ENCODE data around the gene ATP8B2.
"Not testable (repeated sequence)": the region's sequence is repeated elsewhere in the genome, so short reads cannot be mapped to it uniquely, and the experiment has no call there.

Gene ATP8B2

DNA sequence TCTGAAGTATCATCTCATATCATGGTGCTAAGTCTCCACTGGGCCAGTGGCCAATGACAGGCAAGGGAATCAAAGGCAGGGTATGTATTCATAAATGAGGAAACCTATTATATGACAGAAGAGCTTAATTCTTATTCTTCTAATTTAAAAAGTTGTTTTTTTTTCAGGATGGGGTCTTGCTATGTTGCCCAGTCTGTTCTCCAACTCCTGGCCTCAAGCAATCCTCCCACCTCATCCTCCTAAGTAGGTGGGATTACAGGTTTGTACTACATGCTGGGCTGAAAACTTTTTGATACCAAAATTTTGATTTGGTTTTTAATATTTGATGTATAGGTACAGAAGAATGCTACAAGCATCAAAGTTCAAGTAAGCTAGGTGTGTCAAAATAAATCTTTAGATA lies 35.0 kb downstream of the ATP8B2 start:
- Mint-ChIP-seq H3K9me3 (peaks cover 2% of the 10 kb centered on the region), H3K4me3 (no peak overlapping the region), H3K27ac (no peak overlapping the region), H3K27me3 (peaks cover 26% of the 10 kb centered on the region), H3K36me3 (peaks cover 1% of the 10 kb centered on the region), H3K4me1 (peaks cover 3% of the 10 kb centered on the region)
- DNase-seq: no peak
- CTCF ChIA-PET: interaction anchor here (1.3 kb wide), 1 partner anchor 83 kb away, joined by 4 read pairs; no protein-coding TSS in a partner anchor

GRCh38 chr1:154360881-154361280 lies 35.6 kb downstream of the ATP8B2 start:
- DNase-seq, H3K27ac Mint-ChIP-seq, H3K9me3 Mint-ChIP-seq, H3K36me3 Mint-ChIP-seq, H3K4me3 Mint-ChIP-seq, H3K4me1 Mint-ChIP-seq: not testable (repeated sequence)
- H3K27me3 Mint-ChIP-seq: peaks cover 23% of the 10 kb centered on the region
- CTCF ChIA-PET: interaction anchor here (1.0 to 1.3 kb wide), 3 partner anchors 8 to 84 kb away, joined by 3 to 4 read pairs (median 3); no protein-coding TSS in a partner anchor

DNA sequence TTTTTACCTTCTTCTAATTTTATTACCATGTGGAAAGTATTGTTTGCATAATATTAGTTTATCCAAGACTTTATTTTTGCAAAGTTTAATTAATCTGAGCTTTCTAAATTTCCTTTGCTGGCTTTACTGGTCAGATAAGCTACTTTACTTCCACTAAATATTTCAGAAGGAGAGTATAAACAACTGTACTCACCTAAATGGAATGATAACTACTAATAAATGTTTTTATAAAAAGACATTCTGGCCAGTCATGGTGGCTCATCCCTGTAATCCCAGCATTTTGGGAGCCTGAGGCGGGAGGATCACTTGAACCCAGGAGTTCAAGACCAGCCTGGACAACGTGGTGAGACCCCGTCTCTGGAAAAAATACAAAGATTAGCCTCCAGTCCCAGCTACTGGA lies 36.0 kb downstream of the ATP8B2 start:
- Mint-ChIP-seq H3K4me3 (no peak overlapping the region), H3K9me3 (peaks cover 2% of the 10 kb centered on the region), H3K27me3 (peaks cover 24% of the 10 kb centered on the region), H3K27ac (no peak overlapping the region), H3K4me1 (peaks cover 3% of the 10 kb centered on the region), H3K36me3 (peaks cover 1% of the 10 kb centered on the region)
- CTCF ChIA-PET: interaction anchor here (0.7 to 1.3 kb wide), 4 partner anchors 9 to 191 kb away, joined by 3 to 4 read pairs (median 3); no protein-coding TSS in a partner anchor
- no peak for DNase-seq

DNA sequence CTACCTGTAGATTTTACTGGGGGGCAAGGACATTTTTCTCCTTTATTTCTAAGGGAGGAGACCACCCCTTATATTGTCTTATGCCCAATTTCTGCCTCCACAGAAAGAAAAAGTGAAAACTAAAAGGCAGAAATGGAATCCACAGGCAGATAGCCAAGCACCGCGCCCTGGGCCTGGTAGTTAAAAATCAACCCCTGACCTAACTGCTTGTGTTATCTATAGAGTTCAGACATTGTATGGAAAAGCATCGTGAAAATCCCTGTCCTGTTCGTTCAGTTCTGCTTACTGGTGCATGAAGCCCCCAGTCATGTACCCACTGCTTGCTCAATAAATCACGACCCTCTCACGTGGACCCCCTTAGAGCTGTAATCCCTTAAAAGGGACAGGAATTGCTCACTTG lies 46.1 kb downstream of the ATP8B2 start:
- DNase-seq: no peak
- Mint-ChIP-seq H3K27me3 (peaks cover 10% of the 10 kb centered on the region), H3K36me3 (no peaks in the 10 kb centered on the region), H3K4me3 (no peak overlapping the region), H3K9me3 (no peaks in the 10 kb centered on the region), H3K4me1 (peaks cover 9% of the 10 kb centered on the region), H3K27ac (no peak overlapping the region)
- CTCF ChIA-PET: no interaction called here

- H3K27ac Mint-ChIP-seq, H3K9me3 Mint-ChIP-seq, CTCF ChIA-PET, H3K27me3 Mint-ChIP-seq, H3K36me3 Mint-ChIP-seq, H3K4me1 Mint-ChIP-seq, H3K4me3 Mint-ChIP-seq: not testable (repeated sequence)
- peak; percentile 30 for DNase-seq
Observed at GRCh38 chr1:154373777-154374357, 48.5 kb downstream of the ATP8B2 start.

- DNase-seq: no peak
- Mint-ChIP-seq H3K4me1 (peaks cover 5% of the 10 kb centered on the region), H3K27me3 (peaks cover 9% of the 10 kb centered on the region), H3K36me3 (peaks cover 2% of the 10 kb centered on the region), H3K27ac (no peak overlapping the region), H3K4me3 (no peak overlapping the region), H3K9me3 (no peaks in the 10 kb centered on the region)
- CTCF ChIA-PET: no interaction called here
Observed at GRCh38 chr1:154379301-154379700, 54.0 kb downstream of the ATP8B2 start.

GRCh38 chr1:154384650-154385489 lies 59.5 kb downstream of the ATP8B2 start:
- Mint-ChIP-seq H3K4me3 (peak overlapping the region; percentile 1), H3K4me1 (peaks cover 35% of the 10 kb centered on the region), H3K27me3 (peaks cover 4% of the 10 kb centered on the region), H3K9me3 (peaks cover 10% of the 10 kb centered on the region), H3K27ac (peak overlapping the region; percentile 88), H3K36me3 (peaks cover 13% of the 10 kb centered on the region)
- DNase-seq: no peak
- CTCF ChIA-PET: interaction anchor here (0.8 to 1.2 kb wide), 2 partner anchors 13 to 91 kb away, joined by 3 read pairs; no protein-coding TSS in a partner anchor

DNA sequence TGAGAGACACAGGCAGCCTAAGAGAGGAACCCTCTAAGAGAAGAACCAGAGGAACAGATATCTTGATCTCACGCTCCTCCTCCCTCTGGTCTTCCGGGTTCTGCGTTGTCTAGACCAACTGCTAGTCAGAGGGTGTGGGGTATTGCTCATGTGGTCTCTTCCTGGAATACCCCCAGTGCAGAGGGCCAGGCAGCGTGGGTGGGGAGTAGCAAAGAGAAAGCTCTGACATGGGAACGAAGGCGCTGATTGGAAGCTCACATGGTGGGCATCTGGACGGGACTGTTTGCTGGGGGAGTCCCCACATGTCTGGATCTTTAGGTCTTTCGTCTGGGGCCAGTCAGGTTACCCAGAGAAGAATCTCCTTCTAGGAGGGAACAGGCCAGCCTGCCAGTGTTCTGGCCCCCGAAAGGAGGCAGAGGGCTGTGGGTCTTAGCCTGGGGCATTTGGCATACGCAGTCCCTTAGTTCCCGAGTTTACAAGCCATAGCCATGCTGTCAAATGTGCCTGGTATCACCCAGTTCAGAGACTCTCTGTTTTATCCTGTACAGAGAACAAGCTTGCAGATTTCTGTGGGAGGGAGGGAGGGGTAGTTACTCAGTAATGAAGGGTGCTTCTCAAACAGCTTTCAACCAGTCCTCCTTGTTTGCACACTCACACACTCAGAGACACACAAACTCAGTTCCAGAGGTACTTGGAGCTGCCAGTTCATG lies 61.5 kb downstream of the ATP8B2 start:
- CTCF ChIA-PET: interaction anchor here (1.7 kb wide), 1 partner anchor 13 kb away, joined by 4 read pairs; no protein-coding TSS in a partner anchor
- Mint-ChIP-seq H3K27ac (peak overlapping the region; percentile 88), H3K4me1 (peaks cover 35% of the 10 kb centered on the region), H3K27me3 (peaks cover 4% of the 10 kb centered on the region), H3K4me3 (peak overlapping the region; percentile 38), H3K9me3 (peaks cover 10% of the 10 kb centered on the region), H3K36me3 (peaks cover 13% of the 10 kb centered on the region)
- peak; percentile 60 for DNase-seq

DNA sequence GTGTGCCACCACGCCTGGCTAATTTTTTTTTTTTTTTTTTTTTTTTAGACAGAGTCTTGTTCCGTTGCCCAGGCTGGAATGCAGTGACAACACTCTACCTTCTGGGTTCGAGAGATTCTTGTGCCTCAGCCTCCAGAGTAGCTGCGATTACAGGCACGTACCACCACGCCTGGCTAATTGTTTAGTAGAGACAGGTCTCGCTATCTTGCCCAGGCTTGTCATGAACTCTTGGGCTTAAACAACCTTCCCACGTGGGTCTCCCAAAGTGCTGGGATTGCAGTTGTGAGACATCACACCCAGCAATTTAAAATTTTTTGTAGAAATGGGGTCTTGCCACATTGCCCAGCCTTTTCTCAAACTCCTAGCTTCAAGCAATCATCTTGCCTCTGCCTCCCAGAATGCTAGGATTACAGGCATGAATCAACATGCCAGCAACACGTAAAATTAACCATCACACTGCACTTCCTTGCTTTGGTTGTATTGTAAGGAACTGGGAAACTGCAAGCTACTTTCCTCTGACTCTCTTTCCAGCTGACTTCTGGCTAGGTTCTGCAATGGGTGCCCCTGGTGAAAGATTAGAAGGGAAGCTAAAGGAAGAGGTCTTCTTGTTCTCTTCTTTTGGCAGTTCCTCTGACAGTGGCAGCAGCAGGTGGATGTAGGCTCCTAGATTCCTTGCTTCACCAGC lies 65.9 kb downstream of the ATP8B2 start:
- Mint-ChIP-seq H3K4me3 (no peak overlapping the region), H3K4me1 (peaks cover 15% of the 10 kb centered on the region), H3K9me3 (no peaks in the 10 kb centered on the region), H3K36me3 (peaks cover 2% of the 10 kb centered on the region), H3K27me3 (peaks cover 9% of the 10 kb centered on the region), H3K27ac (no peak overlapping the region)
- CTCF ChIA-PET: interaction anchor here (1.6 kb wide), 1 partner anchor 155 kb away, joined by 3 read pairs; no protein-coding TSS in a partner anchor
- DNase-seq: no peak

DNA sequence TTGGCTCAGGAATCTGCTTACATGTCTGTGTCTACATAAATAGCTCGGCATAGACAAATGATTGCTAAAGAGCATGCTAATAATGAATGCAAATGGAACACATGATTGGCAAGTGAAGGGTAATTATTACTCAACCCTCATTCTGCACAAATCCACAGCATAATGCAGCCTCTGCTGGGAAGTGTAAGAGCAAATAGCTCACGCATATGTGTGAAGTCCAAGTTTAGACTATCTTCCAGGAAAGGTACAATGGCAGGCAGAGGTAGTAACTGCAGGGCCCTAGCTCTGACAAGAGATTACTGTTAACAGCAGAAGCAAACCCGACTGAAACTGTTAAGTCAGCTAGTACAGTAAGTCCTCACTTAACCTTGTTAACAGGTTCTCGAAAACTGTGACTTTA lies 72.8 kb downstream of the ATP8B2 start:
- H3K27ac Mint-ChIP-seq: no peak overlapping the region
- H3K4me3 Mint-ChIP-seq: no peak overlapping the region
- DNase-seq: no peak
- peaks cover 30% of the 10 kb centered on the region for H3K4me1 Mint-ChIP-seq
- H3K36me3 Mint-ChIP-seq: no peaks in the 10 kb centered on the region
- CTCF ChIA-PET: interaction anchor here (0.8 to 0.9 kb wide), 2 partner anchors 13 to 22 kb away, joined by 3 read pairs; no protein-coding TSS in a partner anchor
- peaks cover 5% of the 10 kb centered on the region for H3K27me3 Mint-ChIP-seq
- no peaks in the 10 kb centered on the region for H3K9me3 Mint-ChIP-seq

GRCh38 chr1:154398678-154399077 lies 73.4 kb downstream of the ATP8B2 start:
- no peaks in the 10 kb centered on the region for H3K9me3 Mint-ChIP-seq
- peaks cover 36% of the 10 kb centered on the region for H3K4me1 Mint-ChIP-seq
- no peak for DNase-seq
- H3K27me3 Mint-ChIP-seq: peaks cover under 1% of the 10 kb centered on the region
- H3K4me3 Mint-ChIP-seq: no peak overlapping the region
- CTCF ChIA-PET: interaction anchor here (0.8 to 0.9 kb wide), 2 partner anchors 13 to 21 kb away, joined by 3 read pairs; no protein-coding TSS in a partner anchor
- H3K27ac Mint-ChIP-seq: no peak overlapping the region
- no peaks in the 10 kb centered on the region for H3K36me3 Mint-ChIP-seq

GRCh38 chr1:154400381-154400801 lies 75.1 kb downstream of the ATP8B2 start:
- CTCF ChIA-PET: interaction anchor here (1.5 kb wide), 2 partner anchors 14 to 73 kb away, joined by 3 to 4 read pairs; no protein-coding TSS in a partner anchor
- peaks cover 8% of the 10 kb centered on the region for H3K27me3 Mint-ChIP-seq
- H3K9me3 Mint-ChIP-seq: no peaks in the 10 kb centered on the region
- no peak overlapping the region for H3K4me3 Mint-ChIP-seq
- no peak overlapping the region for H3K27ac Mint-ChIP-seq
- peaks cover 51% of the 10 kb centered on the region for H3K4me1 Mint-ChIP-seq
- DNase-seq: no peak
- H3K36me3 Mint-ChIP-seq: no peaks in the 10 kb centered on the region

Data from activated naive CD4-positive, alpha-beta T cell treated with anti-CD3 and anti-CD28 coated beads, Interleukin-2, amount 10 ng/mL, durations not matched to agents 7 days and 5 days (primary cell).